Activated T-cell treated with anti-CD3 and anti-CD28 coated beads, Interleukin-2, amount 50 U/mL, for 1 hour (primary cell): Measurements from ENCODE around the gene WFIKKN1.
"Not testable (repeated sequence)": the region's sequence is repeated elsewhere in the genome, so short reads cannot be mapped to it uniquely, and the experiment has no call there.

ENCODE experiments used
- DNase-seq: peaks from one replicate; pipeline ENCODE4 v3.0.0-alpha.2; 2020

The WFIKKN1 gene

DNA sequence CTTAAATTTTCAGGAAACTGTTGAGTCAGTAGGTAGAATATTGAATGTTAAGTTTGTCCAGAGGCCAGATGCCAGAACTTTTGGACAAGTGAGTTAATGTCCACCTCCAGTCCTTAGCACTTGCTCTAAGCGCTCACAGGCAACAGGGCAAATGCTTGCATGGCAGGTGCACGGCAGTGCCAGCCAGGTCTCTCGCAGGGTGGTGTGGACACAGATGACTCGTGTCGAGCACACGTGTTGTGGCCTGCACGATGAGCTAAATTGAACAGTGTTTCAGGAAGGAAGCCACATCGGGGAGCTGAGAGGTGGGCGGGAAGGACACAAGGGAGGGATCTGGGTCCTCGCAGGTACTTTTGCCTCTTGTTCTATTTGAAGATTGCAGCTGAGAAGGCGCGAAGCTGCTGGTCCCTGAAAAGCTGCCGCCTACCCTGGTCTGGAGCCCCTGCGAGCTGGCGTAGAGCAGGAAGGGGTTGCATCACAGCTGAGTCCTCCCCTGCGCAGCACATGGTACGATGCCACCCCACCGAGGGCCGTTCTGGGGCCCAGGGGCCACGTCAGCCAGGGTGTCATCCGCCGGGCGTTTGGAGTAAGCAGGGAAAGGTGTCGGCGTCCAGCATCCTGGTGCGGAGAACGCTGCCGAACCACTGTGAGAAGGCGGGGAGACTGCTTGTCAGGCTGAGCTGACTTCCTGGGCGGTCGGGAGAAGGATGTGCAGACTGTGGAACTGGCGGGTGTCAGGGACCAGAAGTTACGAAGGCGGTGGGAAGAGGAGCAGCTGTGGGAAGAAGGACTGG lies 34.6 kb upstream of the WFIKKN1 start:
- no peak for DNase-seq

DNA sequence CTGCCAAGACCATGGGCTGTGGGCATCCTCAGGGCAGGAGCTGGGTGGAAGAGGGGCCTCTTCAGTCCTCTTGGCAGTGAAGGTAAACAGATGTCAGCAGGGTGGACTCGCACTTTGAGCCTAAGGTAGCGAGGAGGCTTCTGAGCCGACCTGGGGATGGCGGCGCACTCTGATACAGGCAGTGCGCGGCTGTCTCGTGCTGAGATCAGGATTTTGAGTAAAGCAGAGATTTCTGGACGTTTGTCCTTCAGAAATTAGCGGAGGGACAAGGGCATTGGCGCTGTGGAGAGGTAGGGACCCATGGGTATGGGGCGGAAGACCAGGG lies 34.1 kb upstream of the WFIKKN1 start:
- DNase-seq = no peak

DNA sequence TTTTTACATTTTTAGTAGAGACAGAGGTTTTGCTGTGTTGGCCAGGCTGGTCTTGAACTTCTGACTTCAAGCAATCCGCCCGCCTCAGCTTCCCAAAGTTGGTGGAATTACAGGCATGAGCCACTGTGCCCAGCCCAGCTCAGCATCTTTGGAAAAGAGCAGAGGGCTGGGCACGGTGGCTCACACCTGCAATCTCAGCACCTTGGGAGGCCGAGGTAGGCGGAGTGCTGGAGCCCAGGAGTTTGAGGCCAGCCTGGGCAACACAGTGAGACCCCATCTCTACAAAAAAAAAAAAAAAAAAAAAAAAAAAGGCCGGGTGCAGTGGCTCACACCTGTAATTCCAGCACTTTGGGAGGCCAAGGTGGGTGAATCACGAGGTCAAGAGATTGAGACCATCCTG lies 33.1 kb upstream of the WFIKKN1 start:
- DNase-seq = not testable (repeated sequence)

GRCh38 chr16:598823-599739 lies 31.7 kb upstream of the WFIKKN1 start:
- no peak for DNase-seq

DNA sequence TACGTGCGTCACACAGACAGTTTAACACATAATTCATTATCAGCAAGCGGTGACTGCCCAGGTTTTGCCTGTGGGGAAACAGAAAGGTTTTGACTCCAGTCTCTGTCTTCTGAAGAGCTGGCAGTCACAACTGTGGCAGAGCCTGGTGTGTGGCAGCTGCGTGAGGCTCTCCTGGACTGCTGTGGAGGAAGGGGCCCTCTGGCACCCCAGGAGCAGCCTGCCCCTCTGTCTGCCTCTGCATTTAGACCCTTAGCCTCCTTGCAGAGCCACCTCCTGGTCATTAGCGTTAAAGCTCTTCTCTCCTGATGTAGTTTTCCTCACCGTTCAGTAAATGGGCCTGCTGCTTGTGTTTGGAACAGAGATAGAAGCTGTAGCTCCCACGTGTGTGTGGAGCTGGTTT lies 30.0 kb upstream of the WFIKKN1 start:
- no peak for DNase-seq

GRCh38 chr16:603933-604332 lies 26.9 kb upstream of the WFIKKN1 start:
- no peak for DNase-seq

- no peak for DNase-seq
Observed at GRCh38 chr16:606656-607307, 24.0 kb upstream of the WFIKKN1 start.

DNA sequence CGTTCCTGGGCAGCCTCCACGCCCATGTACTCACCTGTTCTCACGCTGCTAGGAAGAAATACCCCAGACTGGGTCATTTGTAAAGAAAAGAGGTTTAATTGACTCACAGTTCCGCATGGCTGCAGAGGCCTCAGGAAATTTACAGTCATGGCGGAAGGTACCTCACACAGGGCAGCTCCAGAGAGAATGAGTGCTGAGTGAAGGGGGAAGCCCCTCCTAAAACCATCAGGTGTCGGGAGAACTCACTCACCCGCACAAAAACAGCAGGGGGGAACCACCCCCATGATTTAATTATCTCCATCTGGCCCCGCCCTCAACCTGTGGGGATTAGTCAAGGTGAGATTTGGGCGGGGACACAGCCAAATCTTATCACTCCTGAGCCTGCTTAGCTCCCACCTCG lies 22.8 kb upstream of the WFIKKN1 start:
- no peak for DNase-seq

DNA sequence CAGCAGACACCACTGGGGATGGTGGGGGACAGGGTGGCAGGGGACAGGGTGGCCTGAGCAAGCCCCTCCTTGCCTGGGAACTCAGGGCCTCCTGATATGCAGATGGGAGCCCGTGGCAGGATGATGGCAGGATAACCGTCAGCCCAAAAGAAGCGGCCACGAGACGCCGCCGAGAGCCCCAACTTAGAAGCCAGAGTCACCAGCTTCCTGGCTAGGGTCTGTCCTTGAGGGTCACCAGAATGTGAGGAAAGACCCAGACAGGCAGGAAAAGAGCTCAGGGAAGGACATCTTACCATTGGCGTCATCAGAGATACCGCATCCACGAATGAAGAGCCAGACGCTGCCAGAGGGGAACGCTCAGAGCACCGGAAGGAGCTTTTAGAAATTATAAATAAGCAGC lies 21.5 kb upstream of the WFIKKN1 start:
- no peak for DNase-seq

GRCh38 chr16:609984-610383 lies 20.8 kb upstream of the WFIKKN1 start:
- no peak for DNase-seq

- DNase-seq = peak; percentile 65
Observed at GRCh38 chr16:610513-611381, 20.0 kb upstream of the WFIKKN1 start.

- no peak for DNase-seq
Observed at GRCh38 chr16:615122-615521, 15.7 kb upstream of the WFIKKN1 start.

- DNase-seq = no peak
Observed at GRCh38 chr16:616733-617586, 13.8 kb upstream of the WFIKKN1 start.

- no peak for DNase-seq
Observed at GRCh38 chr16:617855-618254, 12.9 kb upstream of the WFIKKN1 start.

- DNase-seq = no peak
Observed at GRCh38 chr16:619476-620100, 11.2 kb upstream of the WFIKKN1 start.

GRCh38 chr16:620700-621525 lies 9.9 kb upstream of the WFIKKN1 start:
- no peak for DNase-seq

DNA sequence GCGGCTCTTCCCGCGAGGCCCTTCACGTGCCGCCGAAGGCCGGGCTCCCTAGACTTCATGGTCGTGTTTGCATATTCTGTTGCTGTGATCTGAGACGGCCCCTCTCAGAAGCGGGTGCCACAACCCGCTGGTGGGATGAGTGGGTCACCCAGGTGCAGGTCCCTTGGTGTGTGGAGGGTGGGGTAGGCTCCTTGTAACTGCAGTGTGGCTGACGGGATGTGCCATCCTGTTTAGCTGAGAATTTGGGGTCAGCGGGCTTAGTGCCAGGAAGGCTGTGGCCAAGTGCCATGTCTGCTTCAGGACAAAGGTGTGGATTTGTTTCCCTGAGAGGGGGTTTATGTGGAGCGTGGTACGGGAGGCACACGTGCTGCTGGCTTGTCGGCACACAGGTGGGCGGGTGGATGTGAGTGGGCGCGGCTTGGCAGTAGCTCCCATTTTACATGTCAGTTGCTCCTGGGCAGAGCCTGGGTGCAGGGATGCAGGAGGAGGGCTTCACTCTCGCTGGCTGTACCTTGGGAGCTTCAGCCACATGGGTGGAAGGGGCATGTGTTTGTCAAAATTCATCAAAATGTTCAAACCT lies 9.2 kb upstream of the WFIKKN1 start:
- DNase-seq = no peak

DNA sequence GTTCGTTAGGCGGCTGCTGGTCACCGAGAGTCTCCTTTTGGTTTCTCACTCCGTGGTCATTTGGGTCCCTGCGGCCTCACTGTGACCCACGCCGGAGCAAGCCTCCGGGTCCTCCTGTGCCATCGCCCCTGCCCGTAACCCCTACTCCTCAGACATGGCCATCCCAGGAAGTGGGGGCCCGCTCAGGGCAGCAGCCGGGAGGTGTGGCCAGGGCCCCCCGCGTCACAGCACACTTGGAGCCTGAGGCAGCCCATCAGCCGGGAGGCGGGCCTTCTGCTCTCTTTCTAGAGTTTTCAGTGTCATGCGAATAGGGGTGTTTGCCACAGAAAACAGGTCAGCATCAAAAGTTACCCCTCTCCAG lies 7.9 kb upstream of the WFIKKN1 start:
- no peak for DNase-seq

DNA sequence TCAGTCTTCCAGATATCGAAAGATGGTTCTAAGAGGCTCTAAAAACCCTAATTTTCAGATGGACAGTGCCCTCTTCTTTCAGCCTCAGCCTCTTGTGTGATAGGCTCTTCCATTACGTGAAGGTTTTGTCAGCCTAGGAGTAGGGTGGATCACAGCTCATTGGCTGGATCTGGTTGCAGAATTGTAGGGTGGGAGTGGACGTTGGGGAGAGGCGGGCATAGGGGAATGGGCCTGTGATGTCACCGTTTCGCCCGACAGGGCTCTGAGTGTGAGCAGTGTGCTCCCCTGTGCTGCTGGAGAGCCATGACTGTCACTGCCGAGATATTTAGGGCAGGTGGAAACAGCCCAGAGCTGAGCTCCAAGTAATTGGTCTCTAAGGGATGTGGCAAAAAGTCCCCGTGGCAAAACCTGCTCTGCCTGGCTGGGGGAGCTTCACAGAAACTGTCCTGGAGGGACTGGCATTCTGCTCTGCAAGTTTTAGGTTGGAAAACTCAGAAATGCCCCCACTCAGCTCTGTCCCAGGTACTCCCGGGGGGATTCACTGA lies 6.2 kb upstream of the WFIKKN1 start:
- DNase-seq = no peak
